CD14-positive monocyte (primary cell): ENCODE results near the gene MAPK14. TPM values are rescaled to one million over a fixed set of nuclear protein-coding genes. Genes with fewer than 3 reads are reported as not detected.

Experiments
- DNase-seq, 3 donors: peaks; one replicate each; pipeline ENCODE4 v3.0.0-alpha.2; 2011 to 2022
- H2AFZ ChIP-seq: 2 replicates; pipeline ENCODE4 v1.6.0; 2012; ENCODE audit warnings: mild to moderate bottlenecking, low read depth, low read length, inconsistent platforms; ENCODE audit not compliant: insufficient read depth, poor library complexity, severe bottlenecking
- H3K27ac ChIP-seq, 2 donors: 1 replicate in 1 of 2; 2 replicates in 1 of 2; pipeline ENCODE4 v1.5.1; 2012 to 2013; ENCODE audit warnings: low read length in 2 of 2, control low read depth in 1 of 2, inconsistent platforms in 1 of 2, low read depth in 1 of 2, mild to moderate bottlenecking in 1 of 2
- H3K27me3 ChIP-seq, 2 donors: one replicate each; pipeline versions ENCODE4 v1.6.0 to v1.6.1; 2011 to 2013; ENCODE audit warnings: low read length in 2 of 2; ENCODE audit not compliant: control insufficient read depth in 2 of 2, insufficient read depth in 2 of 2
- H3K36me3 ChIP-seq, 2 donors: replicated peaks in 1 of 2; 1 replicate in 1 of 2; 2 replicates in 1 of 2; pipeline versions ENCODE4 v1.5.1 to v1.6.1; 2012 to 2013; ENCODE audit warnings: low read length in 2 of 2, control low read depth in 1 of 2, inconsistent platforms in 1 of 2, mild to moderate bottlenecking in 1 of 2; ENCODE audit not compliant: insufficient read depth in 2 of 2, control insufficient read depth in 1 of 2
- H3K4me1 ChIP-seq, 2 donors: 1 replicate in 1 of 2; 2 replicates in 1 of 2; pipeline versions ENCODE4 v1.5.1 to v1.6.1; 2012 to 2013; ENCODE audit warnings: low read length in 2 of 2, control low read depth in 1 of 2, inconsistent platforms in 1 of 2, mild to moderate bottlenecking in 1 of 2, moderate library complexity in 1 of 2; ENCODE audit not compliant: insufficient read depth in 2 of 2, control insufficient read depth in 1 of 2
- H3K4me2 ChIP-seq: replicated peaks from 2 replicates; pipeline ENCODE3; 2012; ENCODE audit warnings: low read length, moderate library complexity, mild to moderate bottlenecking; ENCODE audit not compliant: poor library complexity, severe bottlenecking; ENCODE audit errors: extremely low read depth
- H3K4me3 ChIP-seq, 3 experiments: fragments of 200-600 bp in 1 of 3; sonication (generic) in 1 of 3; replicated peaks in 1 of 3; 1 replicate in 2 of 3; 2 replicates in 1 of 3; pipeline ENCODE4 v1.5.1; 2011 to 2013; ENCODE audit warnings: low read length in 3 of 3, mild to moderate bottlenecking in 3 of 3, control low read depth in 2 of 3, low read depth in 2 of 3, inconsistent platforms in 1 of 3, moderate library complexity in 1 of 3
- H3K79me2 ChIP-seq: 2 replicates; pipeline ENCODE4 v1.6.0; 2012; ENCODE audit warnings: mild to moderate bottlenecking, control low read depth, inconsistent platforms, low read length, moderate library complexity; ENCODE audit not compliant: insufficient read depth
- H3K9ac ChIP-seq: 2 replicates; pipeline ENCODE4 v1.6.0; 2017; ENCODE audit warnings: low read length, mild to moderate bottlenecking; ENCODE audit not compliant: insufficient read depth, poor library complexity, severe bottlenecking
- H3K9me3 ChIP-seq, 2 donors: replicated peaks in 1 of 2; 1 replicate in 1 of 2; 2 replicates in 1 of 2; pipeline versions ENCODE4 v1.5.1 to v1.6.1; 2012 to 2013; ENCODE audit warnings: low read length in 2 of 2, control low read depth in 1 of 2; ENCODE audit not compliant: control insufficient read depth in 1 of 2, insufficient read depth in 1 of 2
- H4K20me1 ChIP-seq: 2 replicates; pipeline ENCODE4 v1.6.0; 2012; ENCODE audit warnings: mild to moderate bottlenecking, low read length, control low read depth, moderate library complexity; ENCODE audit not compliant: insufficient read depth
- H3K27ac Mint-ChIP-seq, 7 donors: one replicate each; pipeline ENCODE4 v1.8.0; 2020; ENCODE audit warnings: mild to moderate bottlenecking in 7 of 7, mixed read lengths in 7 of 7, moderate library complexity in 6 of 7, inconsistent platforms in 2 of 7
- H3K27me3 Mint-ChIP-seq, 3 donors: one replicate each; pipeline ENCODE4 v1.8.0; 2021 to 2022; ENCODE audit warnings: low read depth in 3 of 3, mild to moderate bottlenecking in 3 of 3, mixed read lengths in 3 of 3, moderate library complexity in 3 of 3, inconsistent platforms in 1 of 3
- H3K36me3 Mint-ChIP-seq, 2 donors: one replicate each; pipeline ENCODE4 v1.8.0; 2020; ENCODE audit warnings: mixed read lengths in 2 of 2, inconsistent platforms in 1 of 2, mild to moderate bottlenecking in 1 of 2
- H3K4me1 Mint-ChIP-seq: one replicate; pipeline ENCODE4 v1.8.0; 2020; ENCODE audit warnings: mild to moderate bottlenecking, mixed read lengths
- H3K4me3 Mint-ChIP-seq, 2 donors: one replicate each; pipeline ENCODE4 v1.8.0; 2020; ENCODE audit warnings: mild to moderate bottlenecking in 2 of 2, mixed read lengths in 2 of 2, moderate library complexity in 1 of 2
- H3K9me3 Mint-ChIP-seq, 7 donors: one replicate each; pipeline ENCODE4 v1.8.0; 2020 to 2022; ENCODE audit warnings: mixed read lengths in 7 of 7, mild to moderate bottlenecking in 6 of 7, moderate library complexity in 6 of 7, inconsistent platforms in 2 of 7
- CTCF ChIP-seq: fragments of 200-600 bp; IDR thresholded peaks from one replicate; pipeline ENCODE4 v1.8.0; 2022; ENCODE audit warnings: antibody characterized with exemption, mild to moderate bottlenecking
- WGBS: methylation state at CpG from one replicate; pipeline ENCODE4 v1.1.5; 2013; ENCODE audit warnings: missing lambda C conversion rate; ENCODE audit not compliant: insufficient coverage; 5-methylcytosine and 5-hydroxymethylcytosine counted together
- intact Hi-C, 2 donors: fragments of 100-400 bp; cut with micrococcal nuclease; formaldehyde crosslinking; loops; one replicate each; pipeline versions ENCODE4 v1.15.0 to v1.15.1; 2023
- polyA plus RNA-seq, 3 donors: library from polyadenylated mRNA; depleted of rRNA in 1 of 3; unstranded in 2 of 3; stranded (reverse) in 1 of 3; fragments of 300-500 nt in 2 of 3; fragments of >200 nt in 1 of 3; fragmentation: Illumina TruSeq in 2 of 3; gene quantifications; 1 replicate in 2 of 3; 2 replicates in 1 of 3; pipeline ENCODE4 v1.2.3, GENCODE V29; 2012 to 2021

Gene MAPK14
- polyA plus RNA-seq, 3 donors: 56.6 to 96.6 (median 83.7) TPM

DNA sequence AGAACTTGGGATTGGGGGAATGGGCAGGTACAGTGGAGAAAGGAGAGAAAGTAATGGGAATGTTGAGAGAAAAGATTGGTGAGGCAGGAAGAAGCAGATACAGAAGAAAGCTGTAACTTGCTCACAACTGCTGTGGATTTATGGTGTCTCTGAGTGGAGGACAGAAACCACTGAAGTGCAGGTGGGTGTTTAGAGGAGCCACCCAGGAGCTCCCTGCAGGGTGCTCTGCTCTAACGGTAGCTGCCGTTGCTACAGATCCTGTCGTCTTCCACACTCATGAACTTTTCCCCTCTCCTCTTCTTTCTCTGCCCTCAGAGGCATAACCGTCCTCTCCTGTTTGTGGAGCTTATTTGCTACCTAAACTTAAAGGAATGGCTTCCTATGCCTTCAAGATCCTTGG, 75.2 kb downstream of the MAPK14 start:
- H3K36me3 Mint-ChIP-seq: peaks cover 67 to 82% of the 10 kb centered on the region in 2 donors
- Histone ChIP-seq H4K20me1 (peaks cover 92% of the 10 kb centered on the region), H3K9me3 (no peaks in the 10 kb centered on the region), H3K4me2 (no peak overlapping the region), H3K27ac (no peak overlapping the region), H3K4me1 (no peaks in the 10 kb centered on the region), H2AFZ (no peak overlapping the region), H3K27me3 (no peaks in the 10 kb centered on the region), H3K79me2 (peaks cover 74% of the 10 kb centered on the region), H3K4me3 (no peak overlapping the region), H3K36me3 (peaks cover 70 to 92% of the 10 kb centered on the region in 2 donors), H3K9ac (no peak overlapping the region)
- WGBS: no CpG with 5 or more reads among the region's 4 CpGs
- peak overlapping the region in 5 of 7 donors; percentile 0 to 82 (median 24) for H3K27ac Mint-ChIP-seq
- DNase-seq: no peak
- no peak for TF ChIP-seq CTCF
- no peak overlapping the region for H3K4me3 Mint-ChIP-seq
- H3K9me3 Mint-ChIP-seq: no peaks in the 10 kb centered on the region
- intact Hi-C loops: no loop called here
- no peaks in the 10 kb centered on the region for H3K4me1 Mint-ChIP-seq
- H3K27me3 Mint-ChIP-seq: no peaks in the 10 kb centered on the region

DNA sequence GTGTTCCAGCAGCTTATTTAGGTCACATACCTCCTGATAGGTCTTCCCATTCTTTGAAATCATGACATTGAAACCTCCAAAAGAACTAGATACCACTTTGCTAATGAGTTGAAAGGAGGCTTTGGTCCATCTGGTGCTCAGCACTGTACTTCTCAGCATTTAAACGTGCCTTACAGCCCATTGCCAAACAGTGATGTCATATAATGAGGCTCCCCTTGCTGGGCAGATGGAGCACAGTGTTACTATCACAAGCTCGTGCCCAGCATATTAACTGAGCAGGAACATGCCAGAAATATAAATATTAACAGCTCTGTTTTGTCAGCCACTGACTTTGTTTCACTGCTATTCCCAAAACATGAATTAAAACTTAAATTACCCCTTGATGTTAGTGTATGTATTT, 77.2 kb downstream of the MAPK14 start:
- peaks cover 91% of the 10 kb centered on the region for H4K20me1 ChIP-seq
- DNase-seq: no peak
- H3K4me2 ChIP-seq: no peak overlapping the region
- H3K9ac ChIP-seq: no peak overlapping the region
- H3K4me1 ChIP-seq: no peaks in the 10 kb centered on the region
- H3K79me2 ChIP-seq: peaks cover 79% of the 10 kb centered on the region
- H3K27ac Mint-ChIP-seq: peak overlapping the region in 3 of 7 donors; percentile 30 to 77 (median 33)
- intact Hi-C loops: no loop called here
- peaks cover 1% of the 10 kb centered on the region for H3K4me1 Mint-ChIP-seq
- no peak overlapping the region for H2AFZ ChIP-seq
- H3K36me3 ChIP-seq: peaks cover 88 to 98% of the 10 kb centered on the region in 2 donors
- no peaks in the 10 kb centered on the region for H3K9me3 ChIP-seq
- H3K27me3 ChIP-seq: no peaks in the 10 kb centered on the region
- H3K4me3 Mint-ChIP-seq: no peak overlapping the region
- no peaks in the 10 kb centered on the region for H3K27me3 Mint-ChIP-seq
- peak overlapping the region in 1 of 2 donors; percentile 25 for H3K27ac ChIP-seq
- TF ChIP-seq CTCF: no peak
- peaks cover 77 to 91% of the 10 kb centered on the region in 2 donors for H3K36me3 Mint-ChIP-seq
- no peaks in the 10 kb centered on the region for H3K9me3 Mint-ChIP-seq
- WGBS: 90% methylated on average over 1 of the region's 2 CpGs
- H3K4me3 ChIP-seq: no peak overlapping the region
